ENCODE measurements around the gene TMEM205.
"Not testable (repeated sequence)": the region's sequence is repeated elsewhere in the genome, so short reads cannot be mapped to it uniquely, and the experiment has no call there.

Gene TMEM205

DNA sequence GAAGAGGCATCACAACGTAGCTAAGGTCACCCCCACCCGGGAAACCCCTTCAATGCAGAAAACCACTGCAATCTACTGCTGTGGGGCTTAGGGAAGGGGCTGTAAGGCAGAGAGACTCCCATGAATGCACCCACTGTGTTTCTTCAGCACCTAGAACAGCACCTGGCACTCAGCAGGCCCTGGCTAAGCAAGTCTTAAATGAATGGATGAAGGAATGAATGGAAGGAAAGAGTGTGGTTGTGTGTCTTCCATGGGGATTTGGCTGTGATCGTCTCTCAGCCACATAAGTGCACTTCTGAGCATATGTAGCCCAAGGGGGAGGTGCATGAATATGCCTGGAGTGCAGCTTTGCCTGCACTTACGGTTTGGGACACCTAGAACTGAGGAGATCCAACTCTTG, 3.1 kb upstream of the TMEM205 start:
- no peak for TF ChIP-seq CTCF (IDR thresholded peaks at IDR 0.05; ENCODE audit: low read depth, low read length, missing control alignments)
- no peak overlapping the region for H3K4me3 ChIP-seq (ENCODE audit: low read depth, low read length)
- no peak for DNase-seq (ENCODE audit: low read depth)

GRCh38 chr19:11347546-11348039, 1.5 kb upstream of the TMEM205 start:
- no peak for DNase-seq (ENCODE audit: low read depth)
- no peak overlapping the region for H3K4me3 ChIP-seq (ENCODE audit: low read depth, low read length)
- TF ChIP-seq CTCF (IDR thresholded peaks at IDR 0.05; ENCODE audit: low read depth, low read length, missing control alignments): no peak

DNA sequence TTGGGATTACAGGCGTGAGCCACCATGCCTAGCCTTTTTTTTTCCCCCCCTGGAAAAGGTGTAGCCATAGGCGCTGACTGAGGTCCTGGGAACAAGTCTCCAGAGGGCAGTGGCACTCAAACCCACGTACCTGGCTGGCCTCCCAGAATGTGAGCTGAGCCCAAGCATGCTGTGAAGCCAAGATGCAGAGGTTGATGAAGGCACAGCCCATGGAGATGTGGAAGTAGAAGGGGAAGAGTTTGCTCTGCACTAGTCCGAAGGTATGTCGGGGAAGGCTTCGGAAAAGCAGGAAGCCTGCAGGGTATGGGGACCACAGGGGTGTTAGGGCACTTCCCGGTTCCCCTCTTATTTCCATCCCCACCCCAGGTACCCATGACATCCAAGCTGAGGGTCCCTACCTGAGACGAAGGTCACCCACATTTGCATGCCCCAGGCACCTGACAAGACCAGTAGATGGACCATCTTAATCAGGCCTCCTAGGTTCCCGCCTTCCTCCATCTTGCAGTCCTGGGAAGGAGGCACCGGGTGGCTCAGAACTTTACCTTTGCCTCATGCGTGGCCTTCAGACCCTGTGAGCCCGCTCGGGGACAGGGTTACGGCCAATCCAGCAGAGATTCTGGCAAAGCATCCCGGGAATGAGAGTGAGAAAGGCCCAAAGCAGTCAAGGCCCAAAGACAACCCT, 805 bp downstream of the TMEM205 start:
- TF ChIP-seq CTCF (IDR thresholded peaks at IDR 0.05; ENCODE audit: low read depth, low read length, missing control alignments): no peak
- DNase-seq (ENCODE audit: low read depth): no peak

GRCh38 chr19:11342429-11342828, 3.6 kb downstream of the TMEM205 start:
- no peak for DNase-seq (ENCODE audit: low read depth)
- TF ChIP-seq CTCF (IDR thresholded peaks at IDR 0.05; ENCODE audit: low read depth, low read length, missing control alignments): no peak
- H3K4me3 ChIP-seq (ENCODE audit: low read depth, low read length): no peak overlapping the region

More for the DNA sequence above, 805 bp downstream of the TMEM205 start:
- H3K4me3 ChIP-seq (ENCODE audit: low read depth, low read length): peak overlapping the region; percentile 67

DNA sequence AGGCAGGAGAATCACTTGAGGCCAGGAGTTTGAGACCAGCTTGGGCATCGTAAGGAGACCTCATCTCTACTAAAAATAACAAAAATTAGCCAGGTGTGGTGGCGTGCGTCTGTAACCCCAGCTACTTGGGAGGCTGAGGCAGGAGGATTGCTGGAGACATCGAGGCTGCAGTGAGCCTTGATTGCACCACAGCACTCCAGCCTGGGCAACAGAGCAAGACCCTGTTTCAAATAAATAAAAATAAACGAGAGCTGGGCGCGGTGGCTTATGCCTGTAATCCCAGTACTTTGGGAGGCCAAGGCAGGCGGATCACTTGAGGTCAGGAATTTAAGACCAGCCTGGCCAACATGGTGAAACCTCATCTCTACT, 6.0 kb downstream of the TMEM205 start:
- H3K4me3 ChIP-seq (ENCODE audit: low read depth, low read length): peak overlapping the region; percentile 61
- DNase-seq (ENCODE audit: low read depth): not testable (repeated sequence)

GRCh38 chr19:11339254-11340098, 6.6 kb downstream of the TMEM205 start, which contains the start of gene RAB3D:
Gene RAB3D, minus strand, starts transcription at chr19:11339657. Its CDS starts 2,258 bp downstream, at chr19:11337399.
- DNase-seq (ENCODE audit: low read depth): peak; percentile 59
- no peak for TF ChIP-seq CTCF (IDR thresholded peaks at IDR 0.05; ENCODE audit: low read depth, low read length, missing control alignments)
- peak within 1 kb of the TSS; percentile 61 for H3K4me3 ChIP-seq (ENCODE audit: low read depth, low read length)

DNA sequence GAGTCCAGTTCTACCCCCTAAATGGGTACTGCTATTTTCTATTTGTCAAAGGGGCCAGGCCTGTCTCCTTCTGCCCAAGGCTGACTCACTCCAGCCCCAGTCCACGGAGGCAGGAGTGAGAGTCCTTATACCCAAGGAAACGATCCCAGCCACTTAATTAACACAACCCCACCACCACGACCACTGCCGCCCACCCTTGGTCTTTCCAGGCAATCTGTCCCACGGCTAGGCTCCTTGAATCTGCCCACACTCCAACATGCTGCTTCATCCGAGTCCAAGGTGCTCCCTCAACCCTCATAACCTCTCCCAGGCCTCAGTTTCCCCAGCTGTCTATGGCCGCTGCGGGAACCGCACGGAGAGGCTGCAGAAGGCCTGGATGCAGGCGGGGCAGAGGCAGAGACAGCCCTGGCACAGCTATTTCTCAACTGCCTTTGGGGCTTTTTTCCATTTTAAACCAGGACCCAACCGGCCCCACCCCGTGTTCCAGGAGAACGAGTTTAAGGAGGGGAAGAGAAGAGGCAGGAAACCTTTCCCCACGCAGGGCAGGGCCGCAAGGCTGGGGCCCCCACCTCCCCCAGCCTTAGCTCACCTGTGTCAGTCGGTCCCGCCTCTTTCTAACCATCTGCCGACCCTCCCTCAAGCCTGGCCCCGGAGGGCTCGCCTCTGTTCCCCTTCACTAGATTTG, 7.4 kb downstream of the TMEM205 start:
- no peak for TF ChIP-seq CTCF (IDR thresholded peaks at IDR 0.05; ENCODE audit: low read depth, low read length, missing control alignments)
- no peak for DNase-seq (ENCODE audit: low read depth)
- H3K4me3 ChIP-seq (ENCODE audit: low read depth, low read length): peak overlapping the region; percentile 61

Measured in GM12864 (cell line).